GM19193 (cell line): ENCODE data around the gene CD8B.
"Not testable (repeated sequence)": the region's sequence is repeated elsewhere in the genome, so short reads cannot be mapped to it uniquely, and the experiment has no call there.

Source experiments
- POLR2A ChIP-seq: IDR thresholded peaks from 4 replicates; pipeline ENCODE4 v1.6.1; 2011; ENCODE audit not compliant: insufficient read depth, insufficient read length; ENCODE audit errors: extremely low read depth

CD8B gene

DNA sequence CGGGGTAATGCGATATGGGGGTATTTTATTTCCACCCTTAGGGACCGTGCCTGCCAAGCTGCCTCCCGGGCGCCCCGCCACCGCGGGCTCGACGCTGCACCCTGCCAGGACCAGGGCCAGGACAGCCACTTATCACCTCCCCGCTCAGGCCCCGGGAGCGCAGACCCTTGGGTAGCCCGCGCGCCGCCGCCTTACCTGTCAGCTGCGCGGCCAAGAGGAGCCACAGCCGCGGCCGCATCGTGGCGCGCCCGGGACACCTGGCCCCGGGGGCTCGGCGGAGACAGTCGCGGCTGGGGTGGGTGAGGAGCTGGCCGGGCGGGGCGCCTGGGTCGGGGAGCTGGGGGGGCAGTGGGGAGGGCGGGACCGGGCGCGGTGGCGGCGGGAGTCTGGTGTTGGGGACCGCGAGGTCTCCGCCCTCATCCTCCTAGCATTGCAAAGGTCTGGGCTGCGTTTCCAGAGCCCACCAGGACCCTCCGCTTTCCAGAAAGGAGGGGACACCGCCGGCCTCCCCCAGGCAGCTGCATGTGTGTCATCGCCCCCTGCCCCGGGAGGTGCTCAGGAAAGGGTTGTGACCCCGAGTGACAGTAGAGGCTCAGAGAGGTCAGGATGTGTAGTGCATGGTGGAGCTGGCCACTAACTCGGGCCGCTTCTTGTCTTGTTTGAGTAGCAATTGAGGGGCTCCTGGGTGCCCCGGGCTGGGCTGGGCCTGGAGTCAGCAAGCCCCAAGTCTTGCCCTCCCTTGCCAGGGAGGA, at the start of gene CD8B:
Gene CD8B, minus strand, starts transcription at position 259 of the 752 bp plus-strand sequence. Its CDS starts 21 bp downstream, at position 238.
- TF ChIP-seq POLR2A = not testable (repeated sequence)

DNA sequence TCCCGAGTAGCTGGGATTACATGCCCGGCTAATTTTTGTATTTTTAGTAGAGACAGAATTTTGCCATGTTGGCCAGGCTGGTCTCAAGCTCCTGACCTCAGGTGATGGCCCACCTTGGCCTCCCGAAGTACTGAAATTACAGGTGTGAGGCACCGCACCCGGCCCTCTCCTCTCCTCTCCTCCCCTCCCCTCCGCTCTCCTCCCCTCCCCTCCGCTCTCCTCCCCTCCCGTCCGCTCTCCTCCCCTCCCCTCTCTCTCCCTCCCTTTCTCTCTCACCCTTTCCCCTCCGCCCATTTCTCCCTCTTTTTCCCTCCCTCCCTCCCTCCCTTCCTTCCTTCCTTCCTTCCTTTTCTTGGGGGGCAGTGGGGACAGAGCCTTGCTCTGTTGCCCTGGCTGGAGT, 28.4 kb downstream of the CD8B start:
- TF ChIP-seq POLR2A = no peak

DNA sequence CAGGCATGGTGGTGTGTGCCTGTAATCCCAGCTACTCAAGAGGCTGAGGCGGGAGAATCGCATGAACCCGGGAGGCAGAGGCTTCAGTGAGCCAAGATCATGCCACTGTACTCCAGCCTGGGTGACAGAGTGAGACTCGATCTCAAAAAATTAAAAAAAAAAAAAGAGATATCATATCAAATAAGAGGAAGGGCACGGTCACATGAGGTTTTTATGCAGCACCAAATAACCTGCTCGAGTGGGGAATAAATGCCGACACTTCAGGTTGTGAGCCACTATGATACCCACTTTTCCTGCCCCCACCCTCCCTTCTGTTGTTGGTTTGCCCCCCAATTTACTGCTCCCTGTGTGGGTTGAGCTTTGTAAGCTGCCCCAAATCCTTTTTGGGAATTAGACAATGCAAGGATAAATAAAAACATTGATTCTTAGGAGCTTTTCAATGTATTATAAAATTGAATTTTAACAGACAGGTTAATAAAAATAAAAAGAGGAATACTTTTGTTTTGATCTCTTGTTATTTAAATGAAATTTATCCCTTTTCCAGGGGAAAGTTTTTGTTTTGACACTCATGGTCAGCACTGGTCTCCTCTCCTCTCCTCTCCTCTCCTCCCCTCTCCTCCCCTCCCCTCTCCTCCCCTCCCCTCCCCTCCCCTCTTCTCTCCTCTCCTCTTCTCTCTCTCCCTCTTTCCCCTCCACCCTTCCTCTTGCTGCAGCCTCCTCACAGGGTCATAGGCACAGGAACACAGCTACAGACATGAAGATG, 29.2 kb downstream of the CD8B start:
- no peak for TF ChIP-seq POLR2A

DNA sequence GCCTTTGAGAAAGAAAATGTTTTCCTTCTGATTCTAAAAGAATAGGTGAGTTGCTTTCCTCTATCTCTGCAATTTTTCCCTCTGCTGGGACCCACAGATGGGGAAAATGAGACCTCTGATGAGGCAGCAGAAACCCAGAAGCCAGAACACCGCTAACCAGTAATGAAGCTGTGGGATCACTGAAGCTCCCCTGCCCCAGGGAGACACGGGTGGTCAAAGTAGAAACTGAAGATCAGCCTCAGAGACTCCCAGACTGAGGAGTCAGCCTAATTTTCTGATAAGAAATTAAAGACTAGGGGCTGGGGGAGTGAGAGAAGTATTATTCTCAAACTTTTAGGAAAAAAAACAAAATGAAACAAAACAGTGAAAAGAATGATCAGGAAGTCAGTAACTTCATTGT, 30.1 kb downstream of the CD8B start:
- no peak for TF ChIP-seq POLR2A

DNA sequence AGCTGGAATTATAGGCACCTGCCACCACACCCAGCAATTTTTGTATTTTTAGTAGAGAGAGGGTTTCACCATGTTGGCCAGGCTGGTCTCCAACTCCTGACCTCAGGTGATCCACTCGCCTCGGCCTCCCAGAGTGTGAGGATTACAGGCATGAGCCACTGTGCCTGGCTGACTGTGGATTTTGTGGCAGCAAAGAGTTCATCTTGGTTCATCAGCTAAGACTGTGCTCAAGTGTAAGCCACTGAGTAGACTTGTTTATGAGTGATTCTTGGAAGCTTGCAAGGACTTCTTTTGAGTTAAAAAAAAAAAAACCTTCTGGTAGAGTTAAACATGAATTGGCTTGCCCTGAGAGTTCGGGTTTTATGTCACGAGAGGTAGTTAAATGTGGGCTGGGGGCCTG, 34.7 kb downstream of the CD8B start:
- TF ChIP-seq POLR2A = no peak

DNA sequence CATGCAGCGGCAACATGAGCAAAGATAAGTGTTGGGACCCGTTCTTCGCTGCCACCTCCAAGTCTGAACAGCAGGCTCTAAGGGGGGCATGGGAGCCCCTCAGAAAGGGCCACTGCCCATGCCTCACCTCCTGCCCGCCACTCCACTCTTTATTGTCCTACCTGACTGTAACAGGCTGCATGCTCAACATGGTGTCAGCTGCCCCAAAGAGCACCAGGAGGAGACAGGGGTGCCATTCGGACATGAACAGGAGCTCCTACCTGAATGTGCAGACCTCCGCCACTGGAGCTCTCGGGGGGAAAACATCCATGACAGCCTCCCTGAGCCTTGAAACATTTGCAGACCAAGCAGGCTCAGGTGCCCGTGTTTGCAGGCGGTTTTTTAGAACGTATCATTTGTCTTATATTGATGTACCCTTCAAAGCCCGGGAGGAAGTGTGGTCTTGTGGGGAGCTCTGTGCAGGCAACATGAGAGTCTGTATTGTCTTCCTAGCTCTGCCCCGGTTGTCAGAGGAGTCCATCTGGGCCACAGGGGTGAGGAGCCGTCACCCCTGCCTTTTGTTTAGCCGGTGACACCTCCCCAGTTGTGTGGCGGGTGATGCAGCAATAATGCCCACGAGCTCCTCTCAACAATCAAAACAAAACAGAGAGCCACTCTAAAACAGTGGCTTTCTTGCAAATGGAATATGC, 35.8 kb downstream of the CD8B start:
- TF ChIP-seq POLR2A = no peak

DNA sequence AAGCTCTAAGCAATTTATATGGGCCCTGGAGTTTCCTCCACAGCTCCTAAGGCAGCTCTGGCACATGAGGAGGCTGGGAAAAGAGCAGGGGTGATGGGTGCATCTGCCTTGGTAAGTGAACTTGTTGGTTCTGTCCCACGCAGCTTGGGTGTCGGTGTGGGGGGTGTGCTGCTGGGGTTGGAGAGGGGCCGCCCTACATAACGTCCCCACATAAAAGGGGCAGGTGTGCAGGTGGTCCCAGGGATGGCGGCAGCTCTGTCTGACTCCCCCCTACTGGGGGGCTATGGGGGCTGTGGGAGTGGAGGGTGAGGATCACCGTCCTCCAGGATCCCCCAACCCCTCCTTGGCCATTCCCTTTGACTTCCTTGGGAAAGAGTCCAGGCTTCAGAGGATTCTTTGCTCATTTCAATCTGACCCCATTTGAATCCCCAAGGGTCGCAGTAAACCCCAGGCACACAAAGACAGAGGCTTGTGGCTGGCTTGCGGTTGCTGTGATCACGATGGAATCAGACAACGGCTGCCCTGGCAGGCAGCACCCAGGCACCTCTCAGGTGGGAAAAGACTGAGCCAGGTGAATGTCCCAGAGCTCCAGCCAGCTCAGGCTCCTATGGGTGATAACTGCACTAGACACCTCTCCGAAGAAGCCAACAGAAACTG, 36.5 kb downstream of the CD8B start:
- TF ChIP-seq POLR2A = no peak

DNA sequence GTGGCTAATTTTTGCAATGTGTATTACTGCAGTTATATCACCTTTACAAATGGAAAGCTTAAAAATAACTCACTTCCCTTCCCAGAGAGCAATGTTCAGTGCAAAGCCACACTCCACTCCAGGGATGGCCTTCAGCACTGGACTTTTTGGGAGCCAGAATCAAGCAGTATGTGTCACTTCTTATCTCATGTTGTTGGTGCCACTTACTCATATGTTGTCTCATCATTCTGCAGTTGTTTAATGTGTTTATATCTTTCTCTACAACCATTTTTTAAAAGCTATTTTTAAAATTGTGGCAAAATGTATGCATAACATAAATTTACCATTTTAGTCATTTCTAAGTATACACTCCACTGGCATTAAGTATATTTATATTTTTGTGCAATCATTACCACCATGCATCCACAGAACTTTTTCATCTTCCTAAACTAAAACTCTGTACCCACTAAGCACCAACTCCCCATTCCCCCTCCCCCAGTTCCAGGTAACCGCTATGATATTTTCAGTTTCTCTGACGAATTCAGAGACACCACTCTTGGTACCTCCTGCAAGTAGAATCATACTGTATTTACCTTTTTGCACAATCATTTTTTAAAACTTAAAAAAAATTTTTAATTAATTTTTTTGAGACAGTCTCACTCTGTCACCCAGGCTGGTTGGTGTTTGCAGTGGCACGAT, 38.9 kb downstream of the CD8B start:
- TF ChIP-seq POLR2A = no peak

DNA sequence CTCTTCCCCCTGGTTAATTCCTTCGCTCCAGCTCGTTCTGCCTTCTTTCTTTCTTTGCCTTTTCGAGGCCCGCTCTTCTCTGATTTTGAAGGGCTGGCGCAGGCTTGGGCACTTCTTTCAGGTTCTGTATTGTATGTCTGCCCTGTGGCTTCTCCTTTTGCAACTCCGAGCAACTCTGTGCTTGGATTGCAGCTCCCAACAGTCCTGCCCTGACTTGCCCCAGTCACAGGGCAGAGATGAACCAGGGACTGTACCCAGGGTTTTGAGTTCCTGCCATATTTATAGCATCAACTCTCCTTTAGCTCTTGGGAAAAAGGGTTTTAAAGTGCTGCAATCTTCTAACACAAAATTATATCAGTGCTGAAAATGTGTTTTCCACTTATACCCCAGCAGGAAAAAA, 39.8 kb downstream of the CD8B start:
- TF ChIP-seq POLR2A = no peak

DNA sequence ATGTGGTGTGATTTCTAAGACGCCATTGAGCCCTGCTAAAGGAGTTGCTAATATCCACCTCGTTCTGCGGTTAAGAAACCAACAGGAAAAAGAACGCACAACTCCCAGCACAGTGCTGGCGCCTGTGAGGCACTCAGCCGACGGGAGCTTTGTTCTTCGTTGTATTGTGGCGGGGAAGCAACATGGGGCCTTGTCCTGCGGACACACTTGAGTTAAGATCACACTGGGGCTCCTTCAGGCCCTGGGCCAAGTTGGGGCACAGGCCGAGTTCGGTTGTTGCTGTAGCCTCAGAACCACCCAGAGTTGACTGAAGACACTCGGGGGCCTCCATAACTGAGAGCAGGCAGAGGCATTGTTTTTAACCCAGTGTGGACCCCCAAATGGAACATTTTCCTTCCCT, 40.4 kb downstream of the CD8B start:
- no peak for TF ChIP-seq POLR2A

DNA sequence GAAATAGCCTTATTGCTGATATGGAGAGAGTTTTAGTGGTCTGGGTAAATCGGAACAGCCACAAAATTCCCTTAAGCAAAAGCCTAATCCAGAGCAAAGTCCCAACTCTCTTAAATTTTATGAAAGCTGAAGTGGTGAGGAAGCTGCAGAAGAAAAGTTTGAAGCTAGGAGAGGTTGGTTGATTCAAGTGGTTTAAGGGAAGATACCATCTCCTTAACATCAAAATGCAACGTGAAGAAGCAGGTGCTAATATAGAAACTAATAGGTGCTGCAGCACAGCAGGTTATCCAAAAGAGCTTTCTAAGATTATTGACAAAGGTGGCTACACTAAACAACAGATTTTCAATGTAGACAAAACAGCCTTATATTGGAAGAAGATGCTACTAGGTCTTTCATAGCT, 42.7 kb downstream of the CD8B start:
- TF ChIP-seq POLR2A = no peak

DNA sequence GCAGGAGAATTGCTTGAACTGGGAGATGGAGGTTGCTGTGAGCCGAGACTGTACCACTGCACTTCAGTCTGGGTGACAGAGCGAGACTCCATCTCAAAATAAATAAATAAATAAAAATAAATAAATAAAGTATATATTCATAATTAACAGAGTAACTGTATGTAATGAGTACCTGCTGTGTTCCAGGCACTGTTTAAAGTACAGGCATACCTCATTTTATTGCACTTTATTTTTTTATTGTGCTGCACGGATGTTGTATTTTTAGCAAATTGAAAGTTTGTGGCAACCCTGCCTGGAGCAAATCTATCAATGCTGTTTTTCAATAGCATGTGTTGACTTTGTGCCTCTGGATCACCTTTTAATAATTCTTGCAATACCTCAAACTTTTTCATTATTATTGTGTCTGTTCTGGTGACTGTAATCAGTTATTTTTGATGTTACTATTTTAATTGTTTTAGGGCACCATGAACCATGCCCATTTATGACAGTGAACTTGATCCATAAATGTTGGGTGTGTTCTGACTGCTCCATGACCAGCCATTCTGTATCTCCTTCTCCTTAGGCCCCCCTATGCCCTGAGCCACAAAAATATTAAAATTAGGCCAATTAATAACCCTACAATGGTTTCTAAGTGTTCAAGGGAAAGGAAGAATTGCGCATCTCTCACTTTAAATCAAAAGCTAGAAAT, 43.4 kb downstream of the CD8B start:
- no peak for TF ChIP-seq POLR2A

DNA sequence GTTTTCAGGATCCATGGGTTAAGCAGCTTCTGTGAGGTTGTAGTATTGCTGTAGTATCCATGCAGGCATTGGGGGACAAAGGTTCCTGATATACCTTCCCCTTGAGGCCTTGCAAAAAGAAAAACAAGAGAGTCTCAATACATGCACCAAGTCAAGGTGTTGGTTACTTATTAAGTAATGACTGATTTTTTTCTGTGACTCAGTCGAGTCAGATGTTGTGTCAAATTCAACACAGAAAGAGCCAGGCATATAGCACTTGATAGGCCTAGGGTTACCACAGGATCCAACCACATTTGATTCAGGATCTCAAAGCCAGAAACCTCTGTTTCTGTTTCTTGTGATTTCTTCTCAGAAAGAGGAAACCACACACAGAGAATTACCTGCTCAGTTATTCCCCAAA, 46.1 kb downstream of the CD8B start:
- TF ChIP-seq POLR2A = no peak
